Neural progenitor cell (in vitro differentiated cells): ENCODE results near the gene ZBTB24. TPM values are rescaled to one million over a fixed set of nuclear protein-coding genes. Genes with fewer than 3 reads are reported as not detected.

ENCODE experiments used
- DNase-seq: peaks from one replicate; pipeline ENCODE4 v3.0.0-alpha.2; 2016; ENCODE audit warnings: low spot score
- H2AFZ ChIP-seq: fragments of 200-600 bp; sonication (generic); replicated peaks from 2 replicates; pipeline ENCODE4 v1.6.1; 2016; ENCODE audit warnings: antibody characterized with exemption
- H3F3A ChIP-seq: fragments of 200-600 bp; sonication (generic); 2 replicates; pipeline ENCODE4 v1.6.1; 2016; ENCODE audit warnings: antibody characterized with exemption, low read depth
- H3K27ac ChIP-seq: fragments of 200-600 bp; sonication (generic); 2 replicates; pipeline ENCODE4 v1.5.1; 2016; ENCODE audit warnings: mild to moderate bottlenecking
- H3K27me3 ChIP-seq: fragments of 200-600 bp; sonication (generic); 2 replicates; pipeline ENCODE4 v1.6.1; 2016; ENCODE audit warnings: mild to moderate bottlenecking, moderate library complexity
- H3K36me3 ChIP-seq: fragments of 200-600 bp; sonication (generic); 2 replicates; pipeline ENCODE4 v1.5.1; 2016
- H3K4me1 ChIP-seq: fragments of 200-600 bp; sonication (generic); 2 replicates; pipeline ENCODE4 v1.6.1; 2016; ENCODE audit warnings: mixed run types
- H3K4me2 ChIP-seq: fragments of 200-600 bp; sonication (generic); 2 replicates; pipeline ENCODE4 v1.6.1; 2016
- H3K4me3 ChIP-seq: fragments of 200-600 bp; sonication (generic); 2 replicates; pipeline ENCODE4 v1.5.1; 2016
- H3K79me2 ChIP-seq: fragments of 200-600 bp; sonication (generic); 2 replicates; pipeline ENCODE4 v1.6.1; 2016; ENCODE audit warnings: low read depth
- H3K9ac ChIP-seq: fragments of 200-600 bp; sonication (generic); 2 replicates; pipeline ENCODE4 v1.6.1; 2016
- H3K9me3 ChIP-seq: fragments of 200-600 bp; sonication (generic); 2 replicates; pipeline ENCODE4 v1.5.1; 2016; ENCODE audit warnings: low read depth
- H4K20me1 ChIP-seq: fragments of 200-600 bp; sonication (generic); 2 replicates; pipeline ENCODE4 v1.6.1; 2016; ENCODE audit warnings: low read depth
- H3K27ac Mint-ChIP-seq: 3 replicates; pipeline ENCODE4 v1.8.0; 2021; ENCODE audit warnings: mixed read lengths
- H3K27me3 Mint-ChIP-seq: 2 replicates; pipeline ENCODE4 v1.8.0; 2022; ENCODE audit warnings: low read depth, mild to moderate bottlenecking, inconsistent platforms, moderate library complexity, mixed read lengths; ENCODE audit not compliant: insufficient read depth
- H3K36me3 Mint-ChIP-seq: 3 replicates; pipeline ENCODE4 v1.8.0; 2021; ENCODE audit warnings: mixed read lengths
- H3K4me1 Mint-ChIP-seq: 3 replicates; pipeline ENCODE4 v1.8.0; 2021; ENCODE audit warnings: mixed read lengths
- H3K4me3 Mint-ChIP-seq: 3 replicates; pipeline ENCODE4 v1.8.0; 2021; ENCODE audit warnings: mild to moderate bottlenecking, moderate library complexity, mixed read lengths
- H3K9me3 Mint-ChIP-seq: 3 replicates; pipeline ENCODE4 v1.8.0; 2020; ENCODE audit warnings: mixed read lengths
- EZH2 ChIP-seq: fragments of 200-600 bp; sonication (generic); IDR thresholded peaks from 2 replicates; pipeline ENCODE4 v1.6.1; 2017; ENCODE audit warnings: antibody characterized with exemption, mild to moderate bottlenecking, moderate library complexity
- EZH2phosphoT487 ChIP-seq: fragments of 200-600 bp; sonication (generic); IDR thresholded peaks from 2 replicates; pipeline ENCODE4 v1.6.1; 2017; ENCODE audit warnings: antibody characterized with exemption
- total RNA-seq: library from RNA; depleted of rRNA; stranded (reverse); fragments of >200 nt; gene quantifications from 2 replicates; pipeline ENCODE4 v1.2.3, GENCODE V29; 2015; ENCODE audit warnings: low replicate concordance
- TF ChIP-seq, protein P1 (sequence below): fragments of 200-600 bp; sonication (generic); IDR thresholded peaks from 2 replicates; pipeline ENCODE4 v1.5.1; 2017; ENCODE audit warnings: antibody characterized with exemption, mild to moderate bottlenecking

ZBTB24 gene
- total RNA-seq, 1 donor from 2014 or later: 17.3 TPM

DNA sequence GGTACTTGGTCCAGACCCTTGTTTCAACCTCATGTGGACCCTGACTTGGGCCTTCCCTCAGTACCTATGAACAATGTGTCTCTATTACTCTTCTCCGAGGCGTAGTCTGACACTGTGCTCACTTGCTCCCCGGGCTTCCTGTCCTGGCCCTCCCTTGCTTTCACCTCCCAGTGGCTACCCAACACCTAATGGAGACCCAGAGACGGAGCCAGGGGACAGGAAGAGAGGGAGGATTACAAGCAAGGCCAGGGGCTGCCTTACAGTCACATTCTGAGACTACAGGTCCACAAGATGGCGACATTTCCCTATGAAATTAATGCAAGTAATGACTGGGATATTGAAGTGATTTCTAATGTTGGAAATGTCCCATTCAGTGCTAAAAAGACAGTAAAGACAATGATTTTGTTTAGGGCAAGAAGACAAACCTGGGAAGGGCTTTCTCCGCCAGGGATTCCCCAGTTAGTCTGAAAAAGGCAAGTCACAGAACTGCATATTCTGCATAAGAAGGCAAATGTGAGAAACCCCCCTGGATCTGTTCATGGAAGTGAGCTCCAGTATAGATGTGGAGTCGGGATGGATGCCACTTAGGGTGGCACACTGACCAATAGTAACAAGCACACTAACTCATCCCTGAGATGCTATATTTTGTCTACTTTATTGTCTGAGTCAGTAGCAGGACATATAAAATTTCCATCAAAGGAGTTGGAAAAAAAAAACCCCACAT is 44.0 kb upstream of the ZBTB24 start:
- Histone ChIP-seq H2AFZ (peak overlapping the region; percentile 56), H3K4me3 (no peak overlapping the region)
- TF ChIP-seq EZH2 (no peak), EZH2phosphoT487 (no peak)
- TF ChIP-seq, protein P1, sequence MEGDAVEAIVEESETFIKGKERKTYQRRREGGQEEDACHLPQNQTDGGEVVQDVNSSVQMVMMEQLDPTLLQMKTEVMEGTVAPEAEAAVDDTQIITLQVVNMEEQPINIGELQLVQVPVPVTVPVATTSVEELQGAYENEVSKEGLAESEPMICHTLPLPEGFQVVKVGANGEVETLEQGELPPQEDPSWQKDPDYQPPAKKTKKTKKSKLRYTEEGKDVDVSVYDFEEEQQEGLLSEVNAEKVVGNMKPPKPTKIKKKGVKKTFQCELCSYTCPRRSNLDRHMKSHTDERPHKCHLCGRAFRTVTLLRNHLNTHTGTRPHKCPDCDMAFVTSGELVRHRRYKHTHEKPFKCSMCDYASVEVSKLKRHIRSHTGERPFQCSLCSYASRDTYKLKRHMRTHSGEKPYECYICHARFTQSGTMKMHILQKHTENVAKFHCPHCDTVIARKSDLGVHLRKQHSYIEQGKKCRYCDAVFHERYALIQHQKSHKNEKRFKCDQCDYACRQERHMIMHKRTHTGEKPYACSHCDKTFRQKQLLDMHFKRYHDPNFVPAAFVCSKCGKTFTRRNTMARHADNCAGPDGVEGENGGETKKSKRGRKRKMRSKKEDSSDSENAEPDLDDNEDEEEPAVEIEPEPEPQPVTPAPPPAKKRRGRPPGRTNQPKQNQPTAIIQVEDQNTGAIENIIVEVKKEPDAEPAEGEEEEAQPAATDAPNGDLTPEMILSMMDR: peak; percentile 77

DNA sequence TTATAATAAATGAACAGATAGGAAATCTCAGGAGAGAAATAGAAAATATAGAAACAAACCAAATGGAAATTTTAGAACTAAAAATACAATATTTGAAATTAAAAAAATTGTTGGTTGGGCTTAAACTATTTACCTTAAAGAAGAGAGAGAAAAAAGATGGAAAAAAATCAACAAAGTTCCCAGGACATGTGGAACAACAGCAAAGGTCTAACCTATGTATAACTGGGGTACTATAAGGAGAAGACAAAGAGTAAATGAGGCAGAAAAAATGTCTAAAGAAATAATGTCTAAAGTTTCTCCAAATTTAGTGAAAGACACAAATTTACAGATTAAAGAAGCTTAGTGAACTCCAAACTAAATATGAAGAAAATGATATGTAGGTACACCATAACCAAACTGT is 41.1 kb upstream of the ZBTB24 start:
- Histone ChIP-seq H3K4me3 (no peak overlapping the region), H4K20me1 (no peaks in the 10 kb centered on the region), H3K4me1 (no peaks in the 10 kb centered on the region), H3K4me2 (no peak overlapping the region), H3K36me3 (peaks cover 4% of the 10 kb centered on the region), H3K27ac (no peak overlapping the region), H3K9me3 (no peaks in the 10 kb centered on the region), H2AFZ (no peak overlapping the region), H3K79me2 (no peaks in the 10 kb centered on the region), H3K27me3 (no peaks in the 10 kb centered on the region), H3K9ac (no peak overlapping the region), H3F3A (no peaks in the 10 kb centered on the region)
- H3K4me3 Mint-ChIP-seq: no peak overlapping the region
- H3K36me3 Mint-ChIP-seq: no peaks in the 10 kb centered on the region
- H3K27ac Mint-ChIP-seq: no peak overlapping the region
- peaks cover 4% of the 10 kb centered on the region for H3K27me3 Mint-ChIP-seq
- H3K4me1 Mint-ChIP-seq: no peaks in the 10 kb centered on the region
- TF ChIP-seq, protein P1: no peak
- no peak for TF ChIP-seq EZH2phosphoT487
- TF ChIP-seq EZH2: no peak
- no peak for DNase-seq
- peaks cover 11% of the 10 kb centered on the region for H3K9me3 Mint-ChIP-seq

More for the DNA sequence above, 44.0 kb upstream of the ZBTB24 start:
- Histone ChIP-seq H3K4me2 (no peak overlapping the region), H3K27ac (no peak overlapping the region), H4K20me1 (no peaks in the 10 kb centered on the region), H3K9ac (no peak overlapping the region), H3K79me2 (no peaks in the 10 kb centered on the region), H3F3A (no peaks in the 10 kb centered on the region), H3K36me3 (peaks cover 4% of the 10 kb centered on the region), H3K9me3 (no peaks in the 10 kb centered on the region), H3K4me1 (no peaks in the 10 kb centered on the region), H3K27me3 (no peaks in the 10 kb centered on the region)
- peak; percentile 85 for DNase-seq
- Mint-ChIP-seq H3K4me3 (no peak overlapping the region), H3K27me3 (peaks cover 5% of the 10 kb centered on the region), H3K9me3 (peaks cover 11% of the 10 kb centered on the region), H3K4me1 (no peaks in the 10 kb centered on the region), H3K27ac (no peak overlapping the region), H3K36me3 (no peaks in the 10 kb centered on the region)

DNA sequence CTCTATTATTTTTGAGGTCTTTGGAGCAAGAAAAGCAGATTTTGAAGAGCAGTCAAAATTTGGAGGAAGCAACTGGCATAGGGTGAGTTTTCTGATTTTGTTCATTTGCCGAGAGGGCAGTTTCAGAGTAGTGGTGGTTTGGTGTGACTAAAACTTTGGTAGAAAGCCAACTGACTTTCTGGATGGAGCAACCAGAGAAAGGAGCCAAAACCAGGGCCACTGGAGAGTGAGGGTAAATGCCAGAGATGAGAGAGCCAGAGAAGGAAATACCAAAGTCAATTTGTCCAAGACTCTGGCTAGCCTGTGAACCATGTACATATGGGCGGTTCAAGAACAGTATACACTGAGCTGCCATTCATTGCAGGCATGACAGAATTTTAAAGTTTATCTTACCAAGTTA is 40.5 kb upstream of the ZBTB24 start:
- Histone ChIP-seq H3K4me3 (no peak overlapping the region), H3K36me3 (peaks cover 4% of the 10 kb centered on the region), H3K4me1 (peaks cover under 1% of the 10 kb centered on the region), H3F3A (no peaks in the 10 kb centered on the region), H3K9ac (no peak overlapping the region), H4K20me1 (no peaks in the 10 kb centered on the region), H2AFZ (no peak overlapping the region), H3K4me2 (no peak overlapping the region), H3K27me3 (no peaks in the 10 kb centered on the region), H3K9me3 (no peaks in the 10 kb centered on the region), H3K27ac (no peak overlapping the region), H3K79me2 (no peaks in the 10 kb centered on the region)
- Mint-ChIP-seq H3K4me1 (no peaks in the 10 kb centered on the region), H3K36me3 (no peaks in the 10 kb centered on the region), H3K9me3 (peaks cover 11% of the 10 kb centered on the region), H3K27ac (no peak overlapping the region), H3K27me3 (peaks cover 4% of the 10 kb centered on the region), H3K4me3 (no peak overlapping the region)
- TF ChIP-seq, protein P1: no peak
- TF ChIP-seq EZH2: no peak
- TF ChIP-seq EZH2phosphoT487: no peak
- no peak for DNase-seq
